Measurements from ENCODE around the gene RPS26.

RPS26 gene

GRCh38 chr12:56018356-56018755 lies 23.4 kb upstream of the RPS26 start:
- no peaks in the 10 kb centered on the region for H3K36me3 ChIP-seq (replicated peaks; ENCODE audit: insufficient read depth, low read length)
- H3K27me3 ChIP-seq (replicated peaks; ENCODE audit: insufficient read depth, low read length), result no peaks in the 10 kb centered on the region
- H3K4me2 ChIP-seq (ENCODE audit: low read depth, low read length), result no peak overlapping the region
- no peaks in the 10 kb centered on the region for H3K9me3 ChIP-seq (replicated peaks; ENCODE audit: insufficient read depth, low read length)
- H3K9ac ChIP-seq (ENCODE audit: low read length), result no peak overlapping the region
- H3K4me3 ChIP-seq (ENCODE audit: low read length), result no peak overlapping the region
- H4K20me1 ChIP-seq (ENCODE audit: insufficient read depth, low read length), result no peaks in the 10 kb centered on the region
- no peak for DNase-seq
- TF ChIP-seq, protein P1, sequence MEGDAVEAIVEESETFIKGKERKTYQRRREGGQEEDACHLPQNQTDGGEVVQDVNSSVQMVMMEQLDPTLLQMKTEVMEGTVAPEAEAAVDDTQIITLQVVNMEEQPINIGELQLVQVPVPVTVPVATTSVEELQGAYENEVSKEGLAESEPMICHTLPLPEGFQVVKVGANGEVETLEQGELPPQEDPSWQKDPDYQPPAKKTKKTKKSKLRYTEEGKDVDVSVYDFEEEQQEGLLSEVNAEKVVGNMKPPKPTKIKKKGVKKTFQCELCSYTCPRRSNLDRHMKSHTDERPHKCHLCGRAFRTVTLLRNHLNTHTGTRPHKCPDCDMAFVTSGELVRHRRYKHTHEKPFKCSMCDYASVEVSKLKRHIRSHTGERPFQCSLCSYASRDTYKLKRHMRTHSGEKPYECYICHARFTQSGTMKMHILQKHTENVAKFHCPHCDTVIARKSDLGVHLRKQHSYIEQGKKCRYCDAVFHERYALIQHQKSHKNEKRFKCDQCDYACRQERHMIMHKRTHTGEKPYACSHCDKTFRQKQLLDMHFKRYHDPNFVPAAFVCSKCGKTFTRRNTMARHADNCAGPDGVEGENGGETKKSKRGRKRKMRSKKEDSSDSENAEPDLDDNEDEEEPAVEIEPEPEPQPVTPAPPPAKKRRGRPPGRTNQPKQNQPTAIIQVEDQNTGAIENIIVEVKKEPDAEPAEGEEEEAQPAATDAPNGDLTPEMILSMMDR (IDR thresholded peaks at IDR 0.05; ENCODE audit: low read length), result no peak
- no peak for TF ChIP-seq EZH2 (optimal IDR thresholded peaks at IDR 0.05; ENCODE audit: low read depth, low read length)
- TF ChIP-seq EZH2phosphoT487 (IDR thresholded peaks at IDR 0.05; ENCODE audit: low read length), result no peak
- no peak overlapping the region for H2AFZ ChIP-seq (ENCODE audit: low read length)
- H3K27ac ChIP-seq (ENCODE audit: low read length), result no peak overlapping the region
- no peaks in the 10 kb centered on the region for H3K9me2 ChIP-seq (replicated peaks; ENCODE audit: insufficient read depth, low read length)
- H3F3A ChIP-seq (ENCODE audit: insufficient read depth, low read length), result no peaks in the 10 kb centered on the region
- H3K4me1 ChIP-seq (ENCODE audit: low read length), result no peaks in the 10 kb centered on the region
- no peaks in the 10 kb centered on the region for H3K79me2 ChIP-seq (ENCODE audit: low read length)

DNA sequence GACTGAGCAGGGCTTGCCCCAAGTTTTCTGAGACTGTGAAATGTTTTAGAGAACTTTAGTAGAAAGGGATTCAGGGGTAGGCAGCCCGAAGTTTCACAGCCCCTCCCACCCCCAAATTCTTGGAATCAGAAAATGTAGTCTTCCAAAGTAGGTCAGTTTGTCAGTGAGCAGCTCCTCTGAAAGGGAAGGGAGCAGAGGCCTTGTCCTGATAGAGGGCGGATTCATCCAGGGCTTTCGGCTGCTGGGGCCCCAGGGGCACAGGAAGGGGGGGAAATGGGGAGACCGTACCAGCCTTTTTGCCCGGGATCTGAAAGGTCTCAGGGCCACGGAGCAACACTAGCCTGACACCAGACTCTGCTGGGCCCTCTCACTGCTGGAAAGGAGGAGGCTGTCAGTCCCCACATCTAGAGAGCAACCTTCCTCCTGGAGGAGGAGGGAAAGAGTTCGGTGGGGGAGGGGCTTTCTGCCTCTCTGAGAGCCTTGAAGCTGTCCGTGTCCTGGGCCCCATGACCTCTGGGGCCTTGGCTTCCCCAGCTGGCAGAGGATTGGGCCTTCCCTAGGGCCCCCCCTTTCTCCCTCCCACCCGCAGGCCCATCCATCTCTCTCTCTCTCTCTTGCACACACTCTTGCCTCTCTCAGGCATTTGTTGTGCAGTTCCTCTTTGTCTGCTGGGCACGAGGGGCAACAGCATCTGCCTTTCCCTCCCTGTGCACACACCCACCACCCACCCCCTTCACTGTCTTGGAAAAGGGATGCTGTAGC lies 21.1 kb upstream of the RPS26 start, which contains the start of gene IKZF4:
IKZF4 (plus strand) TSS at position 621 of the 762 bp plus-strand sequence. CDS start 451 bp downstream, outside the sequence.
- Histone ChIP-seq H3K27ac (ENCODE audit: low read length) (no peak within 1 kb of the TSS), H3K79me2 (ENCODE audit: low read length) (no peaks in the 10 kb centered on the region), H3K4me1 (ENCODE audit: low read length) (no peaks in the 10 kb centered on the region), H3K9me3 (replicated peaks; ENCODE audit: insufficient read depth, low read length) (no peaks in the 10 kb centered on the region), H3K9ac (ENCODE audit: low read length) (no peak within 1 kb of the TSS), H2AFZ (ENCODE audit: low read length) (no peak within 1 kb of the TSS), H3K9me2 (replicated peaks; ENCODE audit: insufficient read depth, low read length) (no peaks in the 10 kb centered on the region), H3K4me2 (ENCODE audit: low read depth, low read length) (no peak within 1 kb of the TSS), H4K20me1 (ENCODE audit: insufficient read depth, low read length) (no peaks in the 10 kb centered on the region), H3K36me3 (replicated peaks; ENCODE audit: insufficient read depth, low read length) (no peaks in the 10 kb centered on the region), H3K27me3 (replicated peaks; ENCODE audit: insufficient read depth, low read length) (no peaks in the 10 kb centered on the region), H3F3A (ENCODE audit: insufficient read depth, low read length) (no peaks in the 10 kb centered on the region), H3K4me3 (ENCODE audit: low read length) (no peak within 1 kb of the TSS)
- TF ChIP-seq EZH2phosphoT487 (IDR thresholded peaks at IDR 0.05; ENCODE audit: low read length) (no peak), EZH2 (optimal IDR thresholded peaks at IDR 0.05; ENCODE audit: low read depth, low read length) (no peak)
- TF ChIP-seq, protein P1 (IDR thresholded peaks at IDR 0.05; ENCODE audit: low read length), result no peak
- DNase-seq, result no peak

DNA sequence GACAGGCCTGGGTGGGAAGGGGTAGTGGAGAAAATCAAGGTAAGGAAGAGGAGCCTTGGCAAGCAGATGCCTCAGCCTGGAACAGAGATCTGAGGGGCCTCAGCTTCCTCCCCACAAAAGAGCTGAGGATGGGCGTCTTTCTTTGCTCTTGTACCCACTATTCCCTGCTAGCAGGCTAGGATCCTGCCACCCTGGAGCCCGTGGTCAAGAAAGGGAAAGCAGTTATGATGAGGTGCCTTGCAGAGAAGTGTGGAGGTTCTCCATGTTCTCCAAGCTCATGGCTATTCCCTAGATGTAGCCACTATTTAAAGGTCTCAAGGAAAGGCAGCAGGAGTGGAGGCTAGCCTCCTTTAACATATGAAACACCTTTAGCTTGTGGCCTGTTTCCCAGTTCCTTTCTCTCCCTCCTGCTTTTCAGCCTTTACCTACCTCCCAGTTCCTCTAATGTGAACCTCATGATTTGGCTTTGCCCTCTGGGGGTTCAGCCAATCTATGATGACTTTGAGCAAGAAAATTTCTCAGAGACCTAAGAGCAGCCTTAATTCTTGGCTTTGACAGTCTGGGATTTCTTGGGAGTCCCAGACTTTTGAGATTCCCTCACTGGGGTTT lies 19.7 kb upstream of the RPS26 start:
- no peak for DNase-seq
- H3K4me3 ChIP-seq (ENCODE audit: low read length), result no peak overlapping the region
- no peaks in the 10 kb centered on the region for H3K79me2 ChIP-seq (ENCODE audit: low read length)
- H3K9me2 ChIP-seq (replicated peaks; ENCODE audit: insufficient read depth, low read length), result no peaks in the 10 kb centered on the region
- no peaks in the 10 kb centered on the region for H3K4me1 ChIP-seq (ENCODE audit: low read length)
- H3K9ac ChIP-seq (ENCODE audit: low read length), result no peak overlapping the region
- TF ChIP-seq, protein P1 (IDR thresholded peaks at IDR 0.05; ENCODE audit: low read length), result no peak
- TF ChIP-seq EZH2phosphoT487 (IDR thresholded peaks at IDR 0.05; ENCODE audit: low read length), result no peak
- TF ChIP-seq EZH2 (optimal IDR thresholded peaks at IDR 0.05; ENCODE audit: low read depth, low read length), result no peak
- no peak overlapping the region for H2AFZ ChIP-seq (ENCODE audit: low read length)
- H3K27me3 ChIP-seq (replicated peaks; ENCODE audit: insufficient read depth, low read length), result no peaks in the 10 kb centered on the region
- H3K27ac ChIP-seq (ENCODE audit: low read length), result no peak overlapping the region
- no peak overlapping the region for H3K4me2 ChIP-seq (ENCODE audit: low read depth, low read length)
- no peaks in the 10 kb centered on the region for H3K9me3 ChIP-seq (replicated peaks; ENCODE audit: insufficient read depth, low read length)
- no peaks in the 10 kb centered on the region for H3K36me3 ChIP-seq (replicated peaks; ENCODE audit: insufficient read depth, low read length)
- no peaks in the 10 kb centered on the region for H3F3A ChIP-seq (ENCODE audit: insufficient read depth, low read length)
- H4K20me1 ChIP-seq (ENCODE audit: insufficient read depth, low read length), result no peaks in the 10 kb centered on the region

Measured in MM.1S (cell line).